ENCODE results near the gene ZNF385A.
A peak's percentile ranks its signal among the peaks of the same experiment; 100 is the strongest.

Gene ZNF385A

GRCh38 chr12:54384591-54385041 lies at the start of gene ZNF385A:
Gene ZNF385A (minus strand): TSS chr12:54384733. CDS start chr12:54384514, 219 bp downstream.
- no peak for DNase-seq (ENCODE audit: low read depth in 2 of 2)

GRCh38 chr12:54432815-54433164 lies 48.3 kb upstream of the ZNF385A start:
- no peak for DNase-seq (ENCODE audit: low read depth in 2 of 2)

GRCh38 chr12:54431911-54432814 lies 47.6 kb upstream of the ZNF385A start:
- DNase-seq (ENCODE audit: low read depth in 2 of 2) = peak; percentile 69 to 74

GRCh38 chr12:54430471-54431069 lies 46.0 kb upstream of the ZNF385A start:
- DNase-seq (ENCODE audit: low read depth in 2 of 2) = no peak

- no peak for DNase-seq (ENCODE audit: low read depth in 2 of 2)
Measured at GRCh38 chr12:54429014-54429471, 44.5 kb upstream of the ZNF385A start.

GRCh38 chr12:54428050-54429013 lies 43.8 kb upstream of the ZNF385A start:
- DNase-seq (ENCODE audit: low read depth in 2 of 2) = peak; percentile 53 to 67

- DNase-seq (ENCODE audit: low read depth in 2 of 2) = no peak
Measured at GRCh38 chr12:54427106-54427505, 42.6 kb upstream of the ZNF385A start.

- DNase-seq (ENCODE audit: low read depth in 2 of 2) = no peak
Measured at GRCh38 chr12:54426690-54427089, 42.2 kb upstream of the ZNF385A start.

- no peak for DNase-seq (ENCODE audit: low read depth in 2 of 2)
Measured at GRCh38 chr12:54425702-54426101, 41.2 kb upstream of the ZNF385A start.

- no peak for DNase-seq (ENCODE audit: low read depth in 2 of 2)
Measured at GRCh38 chr12:54424224-54424623, 39.7 kb upstream of the ZNF385A start.

GRCh38 chr12:54423816-54424150 lies 39.2 kb upstream of the ZNF385A start:
- no peak for DNase-seq (ENCODE audit: low read depth in 2 of 2)

- DNase-seq (ENCODE audit: low read depth in 2 of 2) = no peak
Measured at GRCh38 chr12:54421879-54422250, 37.3 kb upstream of the ZNF385A start.

GRCh38 chr12:54421175-54421878 lies 36.8 kb upstream of the ZNF385A start:
- DNase-seq (ENCODE audit: low read depth in 2 of 2) = no peak

GRCh38 chr12:54420766-54421144 lies 36.2 kb upstream of the ZNF385A start:
- no peak for DNase-seq (ENCODE audit: low read depth in 2 of 2)

- peak; percentile 60 to 62 for DNase-seq (ENCODE audit: low read depth in 2 of 2)
Measured at GRCh38 chr12:54419088-54419887, 34.8 kb upstream of the ZNF385A start, which contains the start of gene ITGA5. Gene ITGA5 (minus strand): TSS chr12:54419266. CDS start chr12:54419198, 68 bp downstream.

- DNase-seq (ENCODE audit: low read depth in 2 of 2) = no peak
Measured at GRCh38 chr12:54418441-54419087, 34.0 kb upstream of the ZNF385A start.

GRCh38 chr12:54417712-54418440 lies 33.3 kb upstream of the ZNF385A start:
- DNase-seq (ENCODE audit: low read depth in 2 of 2) = no peak

GRCh38 chr12:54416687-54417603 lies 32.4 kb upstream of the ZNF385A start:
- DNase-seq (ENCODE audit: low read depth in 2 of 2) = no peak
